Activated T-cell treated with anti-CD3 and anti-CD28 coated beads, Interleukin-2, amount 50 U/mL, for 48 hours (primary cell): ENCODE results near the gene CD72.
"Not testable (repeated sequence)": the region's sequence is repeated elsewhere in the genome, so short reads cannot be mapped to it uniquely, and the experiment has no call there.

ENCODE experiments used
- DNase-seq, 2 experiments: peaks; one replicate each; pipeline ENCODE4 v3.0.0-alpha.2; 2020

The CD72 gene

GRCh38 chr9:35649431-35650340 lies 31.5 kb upstream of the CD72 start:
- DNase-seq, result peak; percentile 66 to 69

GRCh38 chr9:35646533-35647265 lies 28.5 kb upstream of the CD72 start:
- DNase-seq, result peak; percentile 95 to 96

GRCh38 chr9:35646153-35646532 lies 27.9 kb upstream of the CD72 start:
- no peak for DNase-seq

- DNase-seq, result not testable (repeated sequence)
Observed at GRCh38 chr9:35645736-35646135, 27.5 kb upstream of the CD72 start.

DNA sequence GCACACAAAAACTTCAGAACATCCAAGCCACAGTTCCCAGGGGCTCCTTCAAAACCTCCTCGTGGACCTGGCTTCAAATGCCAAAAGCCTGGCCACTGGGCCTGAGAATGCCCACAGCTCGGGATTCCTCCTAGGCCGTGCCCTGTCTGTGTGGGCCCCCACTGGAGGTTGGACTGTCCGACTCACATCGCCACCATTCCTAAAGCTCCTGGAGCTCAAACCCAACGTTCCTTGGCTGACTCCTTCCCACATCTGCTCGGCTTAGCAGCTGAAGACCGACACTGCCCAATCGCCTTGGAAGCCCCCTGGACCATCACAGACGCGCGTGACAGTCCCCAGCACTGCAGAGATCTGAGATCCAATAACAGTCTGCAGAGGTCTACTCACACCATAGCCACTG lies 24.8 kb upstream of the CD72 start:
- no peak for DNase-seq

GRCh38 chr9:35641478-35641877 lies 23.3 kb upstream of the CD72 start:
- DNase-seq, result not testable (repeated sequence)

- DNase-seq, result not testable (repeated sequence)
Observed at GRCh38 chr9:35640431-35640830, 22.2 kb upstream of the CD72 start.

DNA sequence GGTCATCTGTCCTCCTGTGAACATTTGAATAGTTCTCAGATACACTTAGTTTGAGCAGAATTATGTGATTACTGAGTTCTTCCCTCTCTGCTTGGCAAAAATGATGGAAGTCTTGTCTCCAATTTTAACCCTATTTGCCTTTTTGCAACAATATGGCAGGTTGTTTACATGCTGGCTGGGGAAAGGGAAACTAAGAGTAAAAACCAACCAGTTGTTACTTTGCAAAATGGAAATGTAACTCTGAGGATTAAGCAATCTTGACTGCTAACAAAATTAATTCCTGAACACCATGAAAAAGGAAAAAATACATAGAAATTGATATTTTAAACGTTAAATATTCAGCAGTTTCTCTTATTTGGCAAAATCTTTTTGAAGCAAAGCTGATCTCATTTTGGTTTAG lies 21.4 kb upstream of the CD72 start:
- no peak for DNase-seq

DNA sequence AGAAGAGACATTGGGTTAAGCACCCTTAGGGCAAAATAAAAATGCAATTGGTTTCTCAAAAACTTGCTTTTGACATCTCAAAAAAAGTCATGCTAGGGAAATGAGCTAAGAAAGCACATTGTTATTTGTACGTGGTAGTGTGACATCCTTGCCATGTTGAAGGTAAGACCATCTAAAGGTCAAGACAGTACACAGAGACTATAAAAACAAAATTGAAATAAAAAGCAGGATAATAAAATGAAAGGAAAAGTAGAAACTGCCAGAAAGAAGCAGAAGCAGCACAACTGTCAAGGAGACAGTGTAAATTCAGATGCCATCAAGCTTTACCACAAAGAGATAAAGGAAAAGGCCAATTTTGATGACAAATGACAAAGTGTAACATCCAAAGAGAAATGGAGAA lies 21.0 kb upstream of the CD72 start:
- DNase-seq, result not testable (repeated sequence)

DNA sequence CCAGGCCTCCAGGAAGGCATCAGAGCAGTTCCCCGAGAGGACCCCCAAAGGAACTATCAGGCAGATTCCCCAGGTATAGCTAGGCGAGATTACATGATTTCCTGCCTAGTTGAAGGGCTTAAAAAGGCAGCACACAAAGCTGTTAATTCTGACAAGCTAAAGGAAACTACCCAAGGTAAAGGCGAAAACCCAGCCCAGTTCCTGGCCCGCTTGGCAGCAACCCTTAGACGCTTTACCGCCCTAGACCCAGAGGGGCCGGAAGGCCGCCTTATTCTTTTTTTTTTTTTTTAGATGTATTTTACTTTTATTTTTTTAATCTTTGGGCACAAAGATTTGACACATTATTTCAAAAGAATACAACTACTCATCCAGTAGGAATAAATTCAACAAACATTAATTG lies 20.5 kb upstream of the CD72 start:
- DNase-seq, result peak in 1 of 2 experiments; percentile 47

DNA sequence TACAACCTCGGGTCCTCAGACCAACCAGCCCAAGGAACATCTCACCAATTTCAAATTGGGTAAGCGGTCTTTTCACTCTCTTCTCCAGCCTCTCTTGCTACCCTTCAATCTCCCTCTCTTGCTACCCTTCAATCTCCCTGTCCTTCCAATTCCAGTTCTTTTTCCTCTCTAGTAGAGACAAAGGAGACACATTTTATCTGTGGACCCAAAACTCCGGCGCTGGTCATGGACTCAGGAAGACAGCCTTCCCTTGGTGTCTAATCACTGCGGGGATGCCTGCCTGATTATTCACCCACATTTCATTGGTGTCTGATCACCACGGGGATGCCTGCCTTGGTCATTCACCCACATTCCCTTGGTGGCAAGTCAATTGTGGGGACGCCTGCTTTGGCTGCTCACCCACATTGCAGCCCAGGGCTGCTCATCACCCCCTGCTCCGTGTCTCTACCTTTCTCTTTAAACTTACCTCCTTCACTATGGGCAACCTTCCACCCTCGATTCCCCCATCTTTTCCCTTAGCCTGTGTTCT lies 19.3 kb upstream of the CD72 start:
- not testable (repeated sequence) for DNase-seq

DNA sequence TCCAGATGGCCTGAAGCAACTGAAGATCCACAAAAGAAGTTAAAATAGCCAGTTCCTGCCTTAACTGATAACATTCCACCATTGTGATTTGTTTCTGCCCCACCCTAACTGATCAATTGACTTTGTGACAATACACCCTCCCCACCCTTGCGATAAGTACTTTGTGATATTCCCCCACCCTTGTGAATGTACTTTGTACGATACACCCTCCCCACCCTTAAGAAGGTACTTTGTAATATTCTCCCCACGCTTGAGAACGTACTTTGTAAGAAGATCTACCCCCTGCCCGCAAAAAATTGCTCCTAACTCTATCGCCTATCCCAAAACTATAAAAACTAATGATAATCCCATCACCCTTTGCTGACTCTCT lies 18.6 kb upstream of the CD72 start:
- not testable (repeated sequence) for DNase-seq

DNA sequence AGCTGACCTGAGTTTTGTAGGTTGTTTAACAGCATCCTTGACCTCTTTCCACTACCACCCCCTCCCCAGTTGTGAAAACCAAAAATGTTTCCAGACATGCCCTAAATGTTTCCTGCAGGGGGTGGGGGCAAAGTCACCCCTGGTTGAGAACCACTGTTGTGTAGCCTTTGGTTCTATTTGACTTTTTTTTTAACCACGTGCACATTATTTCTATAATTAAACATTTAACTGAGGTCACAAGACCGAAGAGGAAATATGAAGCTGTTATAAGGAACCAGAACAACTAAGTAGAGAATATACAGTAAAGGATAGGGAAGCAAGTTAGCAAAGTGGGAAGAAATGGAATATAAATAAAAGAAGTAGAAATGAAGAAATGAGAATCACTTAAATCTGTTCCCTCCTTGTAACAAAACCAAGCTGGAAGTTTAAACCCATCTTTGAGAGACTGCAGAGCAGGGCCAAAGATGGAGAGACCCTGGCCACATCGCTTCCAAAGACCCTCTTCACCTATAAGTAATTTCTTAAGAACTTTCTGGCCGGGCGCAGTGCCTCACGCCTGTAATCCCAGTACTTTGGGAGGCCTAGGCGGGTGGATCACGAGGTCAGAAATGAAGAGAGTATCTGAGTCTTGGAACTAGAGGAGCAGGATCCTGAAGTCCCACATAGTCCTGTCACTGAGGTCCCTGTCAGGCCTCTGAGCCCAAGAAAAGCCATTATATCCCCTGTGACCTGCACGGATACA lies 18.1 kb upstream of the CD72 start:
- DNase-seq, result no peak

DNA sequence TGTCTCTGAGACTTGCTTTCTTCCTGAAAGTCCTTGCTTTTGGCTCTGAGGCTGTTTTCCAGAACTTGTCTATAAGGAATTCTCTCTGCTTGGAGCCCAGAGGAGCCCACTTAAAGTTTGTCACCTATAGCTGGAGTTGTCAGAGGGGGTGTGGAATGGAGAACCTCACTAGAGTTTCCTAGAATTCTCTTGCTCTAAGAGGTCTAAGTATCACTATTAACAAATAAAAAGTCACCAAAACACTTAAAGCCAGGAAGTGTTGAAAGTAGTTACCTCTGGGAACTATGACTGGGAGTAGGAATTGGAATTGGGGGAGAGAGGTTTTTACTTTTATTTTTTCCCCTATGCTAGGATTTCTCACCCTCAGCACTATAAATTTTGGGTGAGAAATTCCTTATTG lies 17.5 kb upstream of the CD72 start:
- DNase-seq, result no peak

- no peak for DNase-seq
Observed at GRCh38 chr9:35629597-35629996, 11.4 kb upstream of the CD72 start.

- no peak for DNase-seq
Observed at GRCh38 chr9:35628389-35628991, 10.3 kb upstream of the CD72 start.

GRCh38 chr9:35627575-35627974 lies 9.4 kb upstream of the CD72 start:
- DNase-seq, result no peak

DNA sequence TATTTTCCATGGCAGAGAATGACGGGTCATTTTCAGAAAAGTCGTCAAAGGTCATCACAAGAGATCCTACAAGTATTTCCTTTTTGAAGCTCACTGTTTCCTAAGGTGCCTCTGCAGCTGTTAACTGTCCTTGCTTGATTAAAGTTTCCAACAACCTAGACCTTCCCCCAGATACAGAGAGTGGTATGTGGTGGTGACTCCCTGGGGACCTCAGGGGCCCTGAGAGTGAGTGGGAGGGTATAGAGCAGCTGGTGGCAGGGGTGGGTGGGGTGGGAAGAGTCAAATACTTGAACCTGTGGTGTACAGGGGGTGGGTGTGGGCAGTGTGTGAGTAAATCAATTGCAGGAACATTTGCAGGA lies 1.6 kb upstream of the CD72 start:
- peak; percentile 41 to 57 for DNase-seq

DNA sequence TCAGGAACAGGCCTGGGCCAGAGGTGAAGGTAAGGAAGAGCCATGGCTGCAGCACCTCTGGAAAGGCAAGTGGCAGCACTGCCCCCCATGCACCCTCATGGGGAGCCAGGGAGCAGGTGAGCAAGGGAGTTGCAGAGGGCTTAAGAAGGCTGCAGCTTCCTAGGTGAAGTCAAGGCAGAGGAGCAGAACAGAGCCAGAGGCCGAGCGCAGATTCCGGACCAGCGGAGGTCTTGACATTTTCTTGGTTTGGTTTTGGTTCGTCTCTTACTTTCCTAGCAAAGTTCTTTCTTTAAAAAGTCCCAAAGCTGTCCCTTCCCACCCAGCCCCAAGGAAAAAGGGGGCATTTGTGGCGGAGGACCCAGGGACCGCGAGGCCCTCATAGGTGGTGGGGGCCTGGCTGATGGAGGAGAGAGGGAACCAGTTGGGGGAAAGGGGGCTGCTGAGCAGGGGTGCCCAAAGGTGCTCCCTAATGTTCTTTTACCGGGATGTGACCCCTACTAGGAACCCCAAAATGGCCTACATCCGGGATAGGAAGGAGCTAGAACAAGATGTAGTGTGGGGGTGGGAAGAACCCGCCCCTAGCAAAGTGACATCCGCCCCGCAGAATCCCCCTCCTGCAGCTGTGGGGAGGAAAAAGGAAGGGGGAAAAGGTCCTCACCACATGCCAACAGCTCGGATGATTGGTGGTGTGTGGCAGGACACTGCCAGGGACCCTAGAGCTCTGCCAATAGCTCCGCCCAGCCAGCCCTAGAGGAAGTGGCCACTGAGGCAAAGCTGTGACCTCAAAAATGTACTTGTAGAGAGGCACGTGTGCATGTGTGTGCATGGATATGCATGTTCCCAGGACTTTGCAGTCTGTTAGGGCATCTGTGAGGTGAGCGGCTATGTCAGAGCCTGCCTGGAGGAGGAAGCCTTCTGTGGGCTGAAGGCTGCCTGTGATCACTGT lies 914 bp upstream of the CD72 start:
- DNase-seq, result peak; percentile 68 to 72

DNA sequence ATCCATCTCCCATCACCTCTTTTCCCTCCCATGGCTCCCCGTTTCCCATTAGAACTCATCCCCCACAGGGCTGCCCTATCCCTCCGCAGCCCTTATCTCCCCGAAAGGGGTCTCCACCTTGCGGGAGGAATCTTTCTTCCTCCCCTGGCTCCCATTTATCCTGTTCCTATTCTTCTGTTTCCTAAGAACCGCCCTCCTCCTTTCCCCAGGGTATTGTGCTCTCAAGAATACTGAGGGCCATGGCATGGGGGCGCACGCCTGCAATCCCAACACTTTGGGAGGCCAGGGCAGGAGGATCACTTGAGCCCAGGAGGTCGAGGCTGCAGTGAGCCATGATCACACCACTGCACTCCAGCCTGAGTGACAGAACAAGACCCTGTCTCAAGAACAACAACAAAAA lies 665 bp downstream of the CD72 start:
- no peak for DNase-seq

GRCh38 chr9:35616681-35617459 lies 1.3 kb downstream of the CD72 start:
- peak; percentile 77 to 80 for DNase-seq
